Right lobe of liver (tissue), 6 donors: ENCODE results near the gene SPECC1L. TPM values are rescaled to one million over a fixed set of nuclear protein-coding genes. Genes with fewer than 3 reads are reported as not detected.

ENCODE experiments used
- ATAC-seq, 4 donors: fragments of 200-7000 bp; cut with Tn5 transposase; one replicate each; pipeline ENCODE4 v1.9.1; 2020; ENCODE audit warnings: mild to moderate bottlenecking in 4 of 4, moderate library complexity in 4 of 4
- DNase-seq, 3 donors: peaks; one replicate each; pipeline ENCODE4 v3.0.0-alpha.2; 2020
- H3K27ac ChIP-seq, 3 donors: fragments of 200-600 bp; one replicate each; pipeline ENCODE4 v1.8.0; 2022
- H3K27me3 ChIP-seq, 2 donors: fragments of 200-600 bp; one replicate each; pipeline ENCODE4 v1.8.0; 2022
- H3K36me3 ChIP-seq, 4 donors: fragments of 200-600 bp; sonication (generic) in 1 of 4; one replicate each; pipeline versions ENCODE4 v1.5.1 to v1.8.0; 2017 to 2022; ENCODE audit warnings: control low read depth in 1 of 4
- H3K4me1 ChIP-seq, 4 donors: fragments of 200-600 bp; sonication (generic) in 1 of 4; one replicate each; pipeline versions ENCODE4 v1.5.1 to v1.8.0; 2017 to 2022; ENCODE audit warnings: control low read depth in 1 of 4
- H3K4me3 ChIP-seq, 3 donors: fragments of 200-600 bp; one replicate each; pipeline ENCODE4 v1.8.0; 2022
- H3K9me3 ChIP-seq, 4 donors: fragments of 200-600 bp; sonication (generic) in 1 of 4; one replicate each; pipeline versions ENCODE4 v1.5.1 to v1.8.0; 2017 to 2022; ENCODE audit warnings: control low read depth in 1 of 4
- CTCF ChIP-seq, 4 donors: fragments of 200-600 bp in 3 of 4; fragments of 450-650 bp in 1 of 4; IDR thresholded peaks; one replicate each; pipeline versions ENCODE4 v1.5.1 to v1.8.0; 2016 to 2022; ENCODE audit warnings: antibody characterized with exemption in 4 of 4, mild to moderate bottlenecking in 2 of 4
- POLR2A ChIP-seq: fragments of 450-650 bp; IDR thresholded peaks from one replicate; pipeline ENCODE4 v1.6.1; 2017; ENCODE audit warnings: antibody characterized with exemption, mild to moderate bottlenecking
- WGBS: methylation state at CpG from one replicate; pipeline ENCODE4 v1.1.6; 2018; ENCODE audit warnings: low coverage, low lambda C conversion rate; ENCODE audit not compliant: insufficient coverage; ENCODE audit errors: missing lambda C conversion rate; 5-methylcytosine and 5-hydroxymethylcytosine counted together
- intact Hi-C, 2 donors: fragments of 100-400 bp; cut with DNase I; formaldehyde crosslinking; loops; one replicate each; pipeline versions ENCODE4 v1.11.2 to v1.14.1; 2022
- total RNA-seq, 6 experiments: library from RNA; depleted of rRNA in 2 of 6; stranded (reverse); fragments of >200 nt in 2 of 6; fragmentation: NEBNext Ultra II Directional in 3 of 6; extraction: Animal tissue kit (Norgen Biotek cat#: 25700) in 3 of 6; gene quantifications; one replicate each; pipeline versions ENCODE4 v1.1.0 to v1.2.4, GENCODE V29; 2016 to 2023
- donor health status: DM: no; HTN: yes; CAD: no.
- donor health status: DM: no; HTN: no; CAD: no.
- donor health status: DM: no; HTN: no; CAD: no.
- donor health status: DM: no; HTN: yes; CAD: no.
- donor health status: DM: no; HTN: yes; CAD: no.

SPECC1L gene
- total RNA-seq, 6 experiments from 2014 or later = 16.3 to 26.4 (median 24.2) TPM

GRCh38 chr22:24322522-24322921, 51.9 kb downstream of the SPECC1L start:
- H3K4me3 ChIP-seq = no peak overlapping the region
- no peaks in the 10 kb centered on the region for H3K27me3 ChIP-seq
- TF ChIP-seq POLR2A = no peak
- TF ChIP-seq CTCF (IDR thresholded peaks at IDR 0.05) = no peak
- WGBS = 62% methylated on average over 6 of the region's 6 CpGs
- DNase-seq (no peak), ATAC-seq (peak in 3 of 4 donors; percentile 4 to 40 (median 36))
- no peaks in the 10 kb centered on the region for H3K9me3 ChIP-seq
- H3K36me3 ChIP-seq = peaks cover 0 to 17% (median 4%) of the 10 kb centered on the region in 4 donors
- H3K27ac ChIP-seq = peak overlapping the region; percentile 78 to 94 (median 87)
- intact Hi-C loops = loop anchor here in 1 of 2 donors (10.0 kb wide), 1 partner anchor 202 kb away; no protein-coding TSS in a partner anchor
- peaks cover 0 to 27% (median 9%) of the 10 kb centered on the region in 4 donors for H3K4me1 ChIP-seq

DNA sequence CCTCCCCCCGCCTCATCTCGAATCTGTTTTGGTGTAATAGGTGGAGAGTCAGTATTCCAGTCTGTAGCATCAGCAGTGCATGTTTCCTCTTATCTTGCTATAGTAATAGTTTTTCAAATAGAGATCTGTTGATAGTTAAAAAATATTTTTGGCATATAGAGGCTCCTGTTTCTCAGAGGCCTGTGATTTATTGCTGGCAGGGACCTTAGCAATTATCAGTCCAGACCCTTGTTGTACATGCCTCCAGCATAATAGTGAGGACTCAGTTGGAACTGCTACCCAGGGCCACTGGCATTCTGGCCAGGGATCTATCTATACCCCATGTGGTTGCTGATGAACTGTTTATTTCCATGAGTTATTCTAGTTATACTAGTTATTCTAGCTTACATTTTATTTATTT, 52.6 kb downstream of the SPECC1L start:
- 33% methylated on average over 2 of the region's 2 CpGs for WGBS
- Histone ChIP-seq H3K9me3 (no peaks in the 10 kb centered on the region), H3K27ac (peak overlapping the region; percentile 78 to 94 (median 87)), H3K4me3 (no peak overlapping the region), H3K36me3 (peaks cover 0 to 17% (median 4%) of the 10 kb centered on the region in 4 donors), H3K27me3 (no peaks in the 10 kb centered on the region), H3K4me1 (peaks cover 0 to 27% (median 9%) of the 10 kb centered on the region in 4 donors)
- ATAC-seq (peak; percentile 14 to 57 (median 37)), DNase-seq (no peak)
- intact Hi-C loops = loop anchor here in 1 of 2 donors (10.0 kb wide), 1 partner anchor 202 kb away; no protein-coding TSS in a partner anchor
- TF ChIP-seq CTCF (IDR thresholded peaks at IDR 0.05) (no peak), POLR2A (no peak)

- Histone ChIP-seq H3K9me3 (no peaks in the 10 kb centered on the region), H3K4me3 (peak overlapping the region; percentile 36 to 40 (median 39)), H3K4me1 (peaks cover 0 to 27% (median 9%) of the 10 kb centered on the region in 4 donors), H3K36me3 (peaks cover 0 to 21% (median 4%) of the 10 kb centered on the region in 4 donors), H3K27me3 (no peaks in the 10 kb centered on the region), H3K27ac (peak overlapping the region; percentile 78 to 94 (median 87))
- intact Hi-C loops = loop anchor here in 1 of 2 donors (10.0 kb wide), 1 partner anchor 201 kb away; no protein-coding TSS in a partner anchor
- ATAC-seq (peak; percentile 47 to 71 (median 55)), DNase-seq (no peak)
- 30% methylated on average over 3 of the region's 3 CpGs for WGBS
- no peak for TF ChIP-seq CTCF (IDR thresholded peaks at IDR 0.05)
- no peak for TF ChIP-seq POLR2A
Observed at GRCh38 chr22:24323695-24324094, 53.1 kb downstream of the SPECC1L start.

GRCh38 chr22:24324137-24324536, 53.5 kb downstream of the SPECC1L start:
- intact Hi-C loops = loop anchor here in 1 of 2 donors (10.0 kb wide), 1 partner anchor 201 kb away; no protein-coding TSS in a partner anchor
- peaks cover 0 to 25% (median 4%) of the 10 kb centered on the region in 4 donors for H3K36me3 ChIP-seq
- H3K27ac ChIP-seq = peak overlapping the region; percentile 78 to 94 (median 87)

More at GRCh38 chr22:24324137-24324536, 53.5 kb downstream of the SPECC1L start:
- no peaks in the 10 kb centered on the region for H3K27me3 ChIP-seq
- H3K9me3 ChIP-seq = no peaks in the 10 kb centered on the region
- DNase-seq (no peak), ATAC-seq (peak in 2 of 4 donors; percentile 3 to 6)
- H3K4me3 ChIP-seq = peak overlapping the region; percentile 36 to 40 (median 39)
- WGBS = 27% methylated on average over 8 of the region's 8 CpGs
- no peak for TF ChIP-seq POLR2A
- no peak for TF ChIP-seq CTCF (IDR thresholded peaks at IDR 0.05)
- peaks cover 0 to 27% (median 9%) of the 10 kb centered on the region in 4 donors for H3K4me1 ChIP-seq
